ENCODE data around the gene RALB.

DNA sequence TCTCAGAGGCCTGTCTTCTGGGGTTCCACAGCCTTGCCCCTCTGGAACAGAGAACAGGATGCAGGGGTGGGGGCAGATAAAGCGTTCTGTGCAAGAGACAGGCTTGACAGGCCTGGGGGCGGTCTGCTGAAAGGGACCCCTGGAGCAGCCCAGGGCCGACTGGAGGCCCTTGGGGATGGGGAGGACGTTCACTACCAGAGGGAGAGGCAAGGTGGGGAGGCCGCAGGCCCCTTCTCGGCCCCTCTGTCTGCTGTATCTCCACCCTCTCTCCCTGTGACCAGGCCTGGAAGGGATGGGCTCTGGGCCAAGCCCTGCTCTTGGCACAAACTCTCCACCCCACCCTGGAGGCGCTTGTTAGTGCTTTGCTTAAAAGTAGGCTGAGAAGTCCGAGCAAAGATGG lies 66.0 kb downstream of the RALB start:
- TF ChIP-seq ASH2L (IDR thresholded peaks at IDR 0.05; ENCODE audit: low read length) (no peak), TAF1 (IDR thresholded peaks at IDR 0.05; ENCODE audit: low read depth, low read length) (no peak), KDM4A (IDR thresholded peaks at IDR 0.05; ENCODE audit: low read depth, low read length, severe bottlenecking) (no peak), RNF2 (IDR thresholded peaks at IDR 0.05; ENCODE audit: borderline replicate concordance, low read depth, low read length, missing control alignments, poor library complexity, severe bottlenecking) (no peak), CTCF (IDR thresholded peaks at IDR 0.05; ENCODE audit: control extremely low read depth in 1 of 3, insufficient read depth in 1 of 3, low read depth in 1 of 3, low read length in 3 of 3) (no peak), FOSL1 (IDR thresholded peaks at IDR 0.05; ENCODE audit: insufficient read depth, low read depth, low read length) (no peak), SIRT6 (IDR thresholded peaks at IDR 0.05; ENCODE audit: low read length) (no peak), POLR2A (IDR thresholded peaks at IDR 0.05; ENCODE audit: control extremely low read depth in 1 of 2, low read depth in 2 of 2, low read length in 2 of 2) (no peak), ZNF274 (IDR thresholded peaks at IDR 0.05; ENCODE audit: borderline replicate concordance, extremely low read depth, low read length) (no peak), EZH2 (IDR thresholded peaks at IDR 0.05; ENCODE audit: low read depth, low read length, severe bottlenecking) (no peak)
- TF ChIP-seq, protein P1, sequence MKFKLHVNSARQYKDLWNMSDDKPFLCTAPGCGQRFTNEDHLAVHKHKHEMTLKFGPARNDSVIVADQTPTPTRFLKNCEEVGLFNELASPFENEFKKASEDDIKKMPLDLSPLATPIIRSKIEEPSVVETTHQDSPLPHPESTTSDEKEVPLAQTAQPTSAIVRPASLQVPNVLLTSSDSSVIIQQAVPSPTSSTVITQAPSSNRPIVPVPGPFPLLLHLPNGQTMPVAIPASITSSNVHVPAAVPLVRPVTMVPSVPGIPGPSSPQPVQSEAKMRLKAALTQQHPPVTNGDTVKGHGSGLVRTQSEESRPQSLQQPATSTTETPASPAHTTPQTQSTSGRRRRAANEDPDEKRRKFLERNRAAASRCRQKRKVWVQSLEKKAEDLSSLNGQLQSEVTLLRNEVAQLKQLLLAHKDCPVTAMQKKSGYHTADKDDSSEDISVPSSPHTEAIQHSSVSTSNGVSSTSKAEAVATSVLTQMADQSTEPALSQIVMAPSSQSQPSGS (IDR thresholded peaks at IDR 0.05; ENCODE audit: low read length): no peak
